HepG2 (cell line): ENCODE data around the gene ERP44. TPM values are rescaled to one million over a fixed set of nuclear protein-coding genes. Genes with fewer than 3 reads are reported as not detected.

ENCODE experiments used
- ZNF891 ChIP-seq: sonication (generic); formaldehyde crosslinking; IDR thresholded peaks from 2 replicates; pipeline ENCODE4 v1.5.0; 2020; ENCODE audit warnings: mild to moderate bottlenecking, missing genetic modification reagents
- polyA plus RNA-seq, 8 experiments: library from polyadenylated mRNA; depleted of rRNA in 3 of 8; stranded (reverse) in 7 of 8; unstranded in 1 of 8; fragments of >200 nt; fragmentation: Illumina TruSeq in 4 of 8; extraction: Trizol in 4 of 8; gene quantifications; 2 replicates each; pipeline versions ENCODE4 v1.2.1 to v1.2.3, GENCODE V29; 2011 to 2016; ENCODE audit warnings: low read depth in 4 of 8, missing spikeins in 1 of 8, mixed read lengths in 1 of 8; ENCODE audit not compliant: insufficient read depth in 1 of 8
- total RNA-seq, 5 experiments: library from RNA; depleted of rRNA; stranded (reverse); fragments of >200 nt; fragmentation: Illumina TruSeq; extraction: Trizol; gene quantifications; 2 replicates each; pipeline ENCODE4 v1.2.3, GENCODE V29; 2016; ENCODE audit warnings: low read depth in 1 of 5
- TF ChIP-seq, protein P1 (sequence below): sonication (generic); formaldehyde crosslinking; IDR thresholded peaks from one replicate; pipeline ENCODE4 v1.5.1; 2020; ENCODE audit warnings: mild to moderate bottlenecking, missing genetic modification reagents; ENCODE audit errors: not compliant biosample characterization
- TF ChIP-seq, protein P2 (sequence below): sonication (generic); formaldehyde crosslinking; IDR thresholded peaks from 2 replicates; pipeline ENCODE4 v1.8.0; 2022; ENCODE audit warnings: missing genetic modification reagents, mild to moderate bottlenecking, inconsistent platforms, borderline replicate concordance
- TF ChIP-seq, protein P3 (sequence below): sonication (generic); formaldehyde crosslinking; IDR thresholded peaks from 2 replicates; pipeline ENCODE4 v1.5.1; 2020; ENCODE audit warnings: mild to moderate bottlenecking, missing genetic modification reagents
- TF ChIP-seq, protein P4 (sequence below): IDR thresholded peaks from 2 replicates; pipeline ENCODE4 v1.6.1; 2012; ENCODE audit warnings: inconsistent platforms

The ERP44 gene
- total and polyA plus RNA-seq, 2 of the 13 experiments (the other 11 are each of a cell fraction or from before 2014, with no cell fraction given): 8.9 to 13.8 TPM

DNA sequence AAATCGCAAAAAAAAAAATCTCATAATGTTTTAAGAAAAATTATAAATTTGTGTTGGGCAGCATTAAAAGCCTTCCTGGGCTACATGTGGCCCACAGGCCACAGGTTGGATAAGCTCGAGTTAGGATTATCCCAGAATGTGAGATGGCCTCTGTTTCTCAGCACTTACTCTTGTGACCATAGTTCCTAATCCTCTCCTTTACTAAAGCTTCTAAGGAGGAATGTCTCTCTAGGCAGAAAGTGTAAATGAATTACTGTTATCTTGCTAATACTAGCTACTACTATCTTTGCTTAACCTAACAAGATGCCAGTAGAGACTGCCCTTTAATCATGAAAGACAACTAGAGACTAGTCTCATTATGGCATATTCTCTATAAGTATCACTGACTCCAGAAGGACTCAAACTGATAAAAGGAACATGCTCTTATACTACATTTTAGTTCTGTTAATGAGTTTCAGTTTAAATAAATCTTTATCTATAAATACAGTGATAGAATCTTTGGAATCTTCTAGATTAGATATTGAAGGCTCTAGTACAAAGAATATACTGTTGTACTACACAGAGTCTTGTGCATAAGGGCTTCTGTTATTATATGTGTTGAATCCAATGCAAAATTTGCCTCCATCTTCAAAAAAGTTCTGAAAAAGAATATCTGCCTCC lies 14.0 kb upstream of the ERP44 start (continued):
- TF ChIP-seq, protein P1, sequence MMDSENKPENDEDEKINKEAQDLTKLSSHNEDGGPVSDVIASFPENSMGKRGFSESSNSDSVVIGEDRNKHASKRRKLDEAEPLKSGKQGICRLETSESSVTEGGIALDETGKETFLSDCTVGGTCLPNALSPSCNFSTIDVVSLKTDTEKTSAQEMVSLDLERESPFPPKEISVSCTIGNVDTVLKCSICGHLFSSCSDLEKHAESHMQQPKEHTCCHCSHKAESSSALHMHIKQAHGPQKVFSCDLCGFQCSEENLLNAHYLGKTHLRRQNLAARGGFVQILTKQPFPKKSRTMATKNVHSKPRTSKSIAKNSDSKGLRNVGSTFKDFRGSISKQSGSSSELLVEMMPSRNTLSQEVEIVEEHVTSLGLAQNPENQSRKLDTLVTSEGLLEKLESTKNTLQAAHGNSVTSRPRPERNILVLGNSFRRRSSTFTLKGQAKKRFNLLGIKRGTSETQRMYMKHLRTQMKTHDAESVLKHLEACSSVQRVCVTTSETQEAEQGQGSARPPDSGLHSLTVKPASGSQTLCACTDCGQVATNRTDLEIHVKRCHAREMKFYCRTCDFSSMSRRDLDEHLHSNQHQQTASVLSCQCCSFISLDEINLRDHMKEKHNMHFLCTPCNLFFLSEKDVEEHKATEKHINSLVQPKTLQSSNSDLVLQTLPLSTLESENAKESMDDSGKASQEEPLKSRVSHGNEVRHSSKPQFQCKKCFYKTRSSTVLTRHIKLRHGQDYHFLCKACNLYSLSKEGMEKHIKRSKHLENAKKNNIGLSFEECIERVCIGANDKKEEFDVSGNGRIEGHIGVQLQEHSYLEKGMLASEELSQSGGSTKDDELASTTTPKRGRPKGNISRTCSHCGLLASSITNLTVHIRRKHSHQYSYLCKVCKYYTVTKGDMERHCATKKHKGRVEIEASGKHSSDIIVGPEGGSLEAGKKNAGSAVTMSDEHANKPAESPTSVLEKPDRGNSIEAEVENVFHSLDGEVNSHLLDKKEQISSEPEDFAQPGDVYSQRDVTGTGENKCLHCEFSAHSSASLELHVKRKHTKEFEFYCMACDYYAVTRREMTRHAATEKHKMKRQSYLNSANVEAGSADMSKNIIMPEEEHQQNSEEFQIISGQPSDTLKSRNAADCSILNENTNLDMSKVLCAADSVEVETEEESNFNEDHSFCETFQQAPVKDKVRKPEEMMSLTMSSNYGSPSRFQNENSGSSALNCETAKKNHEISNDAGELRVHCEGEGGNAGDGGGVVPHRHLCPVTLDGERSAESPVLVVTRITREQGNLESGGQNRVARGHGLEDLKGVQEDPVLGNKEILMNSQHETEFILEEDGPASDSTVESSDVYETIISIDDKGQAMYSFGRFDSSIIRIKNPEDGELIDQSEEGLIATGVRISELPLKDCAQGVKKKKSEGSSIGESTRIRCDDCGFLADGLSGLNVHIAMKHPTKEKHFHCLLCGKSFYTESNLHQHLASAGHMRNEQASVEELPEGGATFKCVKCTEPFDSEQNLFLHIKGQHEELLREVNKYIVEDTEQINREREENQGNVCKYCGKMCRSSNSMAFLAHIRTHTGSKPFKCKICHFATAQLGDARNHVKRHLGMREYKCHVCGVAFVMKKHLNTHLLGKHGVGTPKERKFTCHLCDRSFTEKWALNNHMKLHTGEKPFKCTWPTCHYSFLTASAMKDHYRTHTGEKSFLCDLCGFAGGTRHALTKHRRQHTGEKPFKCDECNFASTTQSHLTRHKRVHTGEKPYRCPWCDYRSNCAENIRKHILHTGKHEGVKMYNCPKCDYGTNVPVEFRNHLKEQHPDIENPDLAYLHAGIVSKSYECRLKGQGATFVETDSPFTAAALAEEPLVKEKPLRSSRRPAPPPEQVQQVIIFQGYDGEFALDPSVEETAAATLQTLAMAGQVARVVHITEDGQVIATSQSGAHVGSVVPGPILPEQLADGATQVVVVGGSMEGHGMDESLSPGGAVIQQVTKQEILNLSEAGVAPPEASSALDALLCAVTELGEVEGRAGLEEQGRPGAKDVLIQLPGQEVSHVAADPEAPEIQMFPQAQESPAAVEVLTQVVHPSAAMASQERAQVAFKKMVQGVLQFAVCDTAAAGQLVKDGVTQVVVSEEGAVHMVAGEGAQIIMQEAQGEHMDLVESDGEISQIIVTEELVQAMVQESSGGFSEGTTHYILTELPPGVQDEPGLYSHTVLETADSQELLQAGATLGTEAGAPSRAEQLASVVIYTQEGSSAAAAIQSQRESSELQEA (CRISPR knock-in tag): no peak
- TF ChIP-seq, protein P2, sequence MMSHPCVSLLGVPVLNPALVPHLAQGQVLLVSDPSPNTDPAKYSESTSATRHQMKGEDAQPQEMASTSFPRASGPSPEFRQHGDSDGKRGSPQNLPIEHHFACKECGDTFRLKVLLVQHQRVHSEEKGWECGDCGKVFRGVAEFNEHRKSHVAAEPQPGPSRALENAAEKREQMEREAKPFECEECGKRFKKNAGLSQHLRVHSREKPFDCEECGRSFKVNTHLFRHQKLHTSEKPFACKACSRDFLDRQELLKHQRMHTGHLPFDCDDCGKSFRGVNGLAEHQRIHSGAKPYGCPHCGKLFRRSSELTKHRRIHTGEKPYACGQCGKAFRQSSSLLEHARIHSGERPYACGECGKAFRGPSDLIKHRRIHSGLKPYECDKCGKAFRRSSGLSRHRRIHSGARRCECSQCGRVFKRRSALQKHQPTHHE: no peak
- TF ChIP-seq ZNF891 (CRISPR knock-in tag): no peak
- TF ChIP-seq, protein P3, sequence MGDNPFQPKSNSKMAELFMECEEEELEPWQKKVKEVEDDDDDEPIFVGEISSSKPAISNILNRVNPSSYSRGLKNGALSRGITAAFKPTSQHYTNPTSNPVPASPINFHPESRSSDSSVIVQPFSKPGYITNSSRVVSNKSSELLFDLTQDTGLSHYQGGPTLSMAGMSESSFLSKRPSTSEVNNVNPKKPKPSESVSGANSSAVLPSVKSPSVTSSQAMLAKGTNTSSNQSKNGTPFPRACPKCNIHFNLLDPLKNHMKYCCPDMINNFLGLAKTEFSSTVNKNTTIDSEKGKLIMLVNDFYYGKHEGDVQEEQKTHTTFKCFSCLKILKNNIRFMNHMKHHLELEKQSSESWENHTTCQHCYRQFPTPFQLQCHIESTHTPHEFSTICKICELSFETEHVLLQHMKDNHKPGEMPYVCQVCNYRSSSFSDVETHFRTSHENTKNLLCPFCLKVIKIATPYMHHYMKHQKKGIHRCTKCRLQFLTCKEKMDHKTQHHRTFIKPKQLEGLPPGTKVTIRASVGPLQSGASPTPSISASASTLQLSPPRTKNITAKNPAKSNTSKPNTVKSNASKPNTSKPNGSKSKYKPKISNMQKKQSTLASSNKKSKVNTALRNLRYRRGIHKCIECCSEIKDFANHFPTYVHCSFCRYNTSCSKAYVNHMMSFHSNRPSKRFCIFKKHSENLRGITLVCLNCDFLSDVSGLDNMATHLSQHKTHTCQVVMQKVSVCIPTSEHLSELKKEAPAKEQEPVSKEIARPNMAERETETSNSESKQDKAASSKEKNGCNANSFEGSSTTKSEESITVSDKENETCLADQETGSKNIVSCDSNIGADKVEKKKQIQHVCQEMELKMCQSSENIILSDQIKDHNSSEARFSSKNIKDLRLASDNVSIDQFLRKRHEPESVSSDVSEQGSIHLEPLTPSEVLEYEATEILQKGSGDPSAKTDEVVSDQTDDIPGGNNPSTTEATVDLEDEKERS (CRISPR knock-in tag): no peak
- TF ChIP-seq, protein P4, sequence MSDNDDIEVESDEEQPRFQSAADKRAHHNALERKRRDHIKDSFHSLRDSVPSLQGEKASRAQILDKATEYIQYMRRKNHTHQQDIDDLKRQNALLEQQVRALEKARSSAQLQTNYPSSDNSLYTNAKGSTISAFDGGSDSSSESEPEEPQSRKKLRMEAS: no peak
